ENCODE measurements around the gene SPDYE5.
"Not testable (repeated sequence)": the region's sequence is repeated elsewhere in the genome, so short reads cannot be mapped to it uniquely, and the experiment has no call there.

Gene SPDYE5, protein sequence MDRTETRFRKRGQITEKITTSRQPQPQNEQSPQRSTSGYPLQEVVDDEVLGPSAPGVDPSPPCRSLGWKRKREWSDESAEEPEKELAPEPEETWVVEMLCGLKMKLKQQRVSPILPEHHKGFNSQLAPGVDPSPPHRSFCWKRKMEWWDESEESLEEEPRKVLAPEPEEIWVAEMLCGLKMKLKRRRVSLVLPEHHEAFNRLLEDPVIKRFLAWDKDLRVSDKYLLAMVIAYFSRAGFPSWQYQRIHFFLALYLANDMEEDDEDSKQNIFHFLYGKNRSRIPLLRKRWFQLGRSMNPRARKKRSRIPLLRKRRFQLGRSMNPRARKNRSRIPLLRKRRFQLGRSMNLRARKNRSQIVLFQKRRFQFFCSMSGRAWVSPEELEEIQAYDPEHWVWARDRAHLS

DNA sequence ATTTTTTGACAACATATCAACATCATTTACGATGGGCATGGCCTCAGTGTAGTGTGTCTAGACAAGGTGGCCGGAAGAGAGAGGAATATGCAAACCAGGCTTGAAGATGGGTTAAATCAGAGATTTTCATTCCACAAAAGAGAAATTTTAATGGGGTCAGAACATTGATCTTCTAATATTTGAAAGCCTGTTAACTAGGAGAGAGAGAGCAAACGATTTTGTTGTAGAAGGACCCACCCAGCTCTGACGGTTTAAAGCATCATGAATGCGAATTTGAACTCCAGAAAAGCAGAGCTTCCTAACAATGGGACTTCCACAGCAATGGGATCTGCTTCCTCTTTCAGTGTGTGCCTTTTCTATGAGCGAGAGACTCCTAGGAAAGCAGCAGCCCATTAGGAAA, at the start of gene SPDYE5:
TSS of gene SPDYE5 (plus strand) at position 301 of the 400 bp plus-strand sequence. CDS start 1,728 bp downstream, outside the sequence.
- DNase-seq (ENCODE audit: extremely low read depth, low read depth) = not testable (repeated sequence)

GRCh38 chr7:75442465-75443111, 49.5 kb upstream of the SPDYE5 start:
- not testable (repeated sequence) for DNase-seq (ENCODE audit: extremely low read depth, low read depth)

DNA sequence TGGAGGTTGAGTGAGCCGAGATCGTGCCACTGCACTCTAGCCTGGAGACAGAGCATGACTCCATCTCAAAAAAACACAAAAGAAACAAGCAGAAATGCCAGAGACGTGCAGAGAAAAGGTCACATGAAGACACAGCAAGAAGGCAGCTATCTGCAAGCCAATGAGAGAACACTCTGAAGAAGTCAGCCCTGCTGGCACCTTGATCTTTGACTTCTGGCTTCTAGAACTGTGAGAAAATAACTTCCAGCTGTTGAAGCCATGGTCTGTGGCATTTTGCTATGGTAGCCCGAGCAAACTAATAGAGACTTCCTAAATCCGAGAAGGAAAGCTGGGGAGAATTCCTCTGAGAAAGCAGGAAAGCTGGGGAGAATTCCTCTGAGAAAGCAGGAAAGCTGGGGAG, 42.2 kb upstream of the SPDYE5 start:
- not testable (repeated sequence) for DNase-seq (ENCODE audit: extremely low read depth, low read depth)

GRCh38 chr7:75452494-75452955, 39.6 kb upstream of the SPDYE5 start:
- not testable (repeated sequence) for DNase-seq (ENCODE audit: extremely low read depth, low read depth)
- TF ChIP-seq CTCF (IDR thresholded peaks at IDR 0.05; ENCODE audit: low read depth, low read length) = peak; percentile 18

DNA sequence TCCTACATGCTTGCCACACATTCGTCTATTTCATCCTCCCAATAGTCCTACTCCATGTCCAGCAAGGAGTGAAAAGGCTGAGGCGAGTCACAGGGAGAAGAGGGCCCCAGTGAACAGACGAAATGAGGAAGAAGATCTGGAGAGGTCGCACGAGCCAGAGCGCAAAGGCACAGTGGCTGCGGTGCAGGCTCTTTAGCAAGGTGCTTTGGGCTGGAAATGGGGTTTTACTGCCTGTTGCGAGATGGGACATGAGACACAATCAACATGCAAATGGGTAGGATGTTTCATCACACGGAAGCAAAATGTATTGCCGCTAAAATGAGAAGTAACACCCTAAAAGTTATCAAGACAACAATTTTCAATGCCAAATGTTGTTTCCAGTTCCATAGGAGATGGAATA, 35.7 kb upstream of the SPDYE5 start:
- DNase-seq (ENCODE audit: extremely low read depth, low read depth) = not testable (repeated sequence)

DNA sequence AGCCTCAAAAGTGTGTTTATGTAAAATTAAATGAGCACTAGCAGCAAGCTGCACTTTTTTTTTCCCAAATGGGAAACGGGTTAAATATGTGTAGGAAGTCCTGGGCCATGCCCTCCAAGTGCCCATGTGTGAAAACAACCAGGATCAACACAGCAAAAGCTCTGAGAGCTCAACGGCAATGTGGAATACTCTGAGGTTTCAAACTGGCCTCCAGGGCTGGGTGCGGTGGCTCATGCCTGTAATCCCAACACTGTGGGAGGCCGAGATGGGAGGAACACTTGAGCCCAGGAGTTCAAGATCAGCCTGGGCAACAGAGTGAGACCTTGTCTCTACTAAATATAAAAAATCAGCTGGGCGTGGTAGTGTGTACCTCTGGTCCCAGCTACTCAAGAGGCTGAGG, 34.1 kb upstream of the SPDYE5 start:
- not testable (repeated sequence) for DNase-seq (ENCODE audit: extremely low read depth, low read depth)

GRCh38 chr7:75460541-75460940, 31.6 kb upstream of the SPDYE5 start:
- DNase-seq (ENCODE audit: extremely low read depth, low read depth) = not testable (repeated sequence)

- DNase-seq (ENCODE audit: extremely low read depth, low read depth) = not testable (repeated sequence)
These were observed 22.0 kb upstream of the SPDYE5 start for GRCh38 chr7:75470166-75470565.

- not testable (repeated sequence) for DNase-seq (ENCODE audit: extremely low read depth, low read depth)
These were observed 14.7 kb upstream of the SPDYE5 start for GRCh38 chr7:75477457-75477856.

GRCh38 chr7:75480313-75480712, 11.8 kb upstream of the SPDYE5 start:
- DNase-seq (ENCODE audit: extremely low read depth, low read depth) = not testable (repeated sequence)

DNA sequence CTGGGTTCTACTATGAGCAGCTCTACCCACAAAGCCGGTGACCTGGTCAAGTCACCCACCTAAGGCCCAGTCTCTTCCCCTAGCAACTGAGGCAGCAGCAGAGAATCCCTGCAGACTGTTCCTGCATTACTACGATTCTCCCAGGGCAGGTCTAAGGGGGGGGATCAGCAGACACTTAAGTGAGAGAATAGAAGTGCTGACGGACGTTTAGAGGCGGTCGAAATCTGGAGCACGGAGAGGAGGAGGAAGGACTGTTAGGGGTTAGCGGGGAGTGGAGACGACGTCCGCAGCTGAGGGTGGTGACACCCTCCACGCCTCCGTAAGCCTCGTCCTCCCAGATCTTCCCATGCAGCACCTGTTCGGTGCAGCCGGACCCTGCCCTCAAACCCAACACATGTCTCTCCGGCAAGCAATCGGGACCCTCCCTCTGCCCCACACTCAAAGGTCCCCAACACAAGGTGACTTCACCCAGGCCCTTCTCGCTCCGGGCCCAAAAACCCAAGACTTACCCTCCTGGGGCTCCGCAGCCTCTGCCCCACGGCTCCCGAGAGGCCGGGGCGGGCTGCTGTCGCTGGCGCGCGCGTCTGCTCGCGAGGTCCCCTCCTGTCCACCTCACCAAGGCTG, 6.7 kb upstream of the SPDYE5 start:
- DNase-seq (ENCODE audit: extremely low read depth, low read depth) = not testable (repeated sequence)

GRCh38 chr7:75485979-75486643, 6.0 kb upstream of the SPDYE5 start, which contains the start of gene POM121C:
POM121C (minus strand) TSS chr7:75486299; CDS start chr7:75441496, 44,803 bp downstream.
- peak; percentile 71 for DNase-seq (ENCODE audit: extremely low read depth, low read depth)

GRCh38 chr7:75509033-75509432, 16.9 kb downstream of the SPDYE5 start:
- DNase-seq (ENCODE audit: extremely low read depth, low read depth) = not testable (repeated sequence)

DNA sequence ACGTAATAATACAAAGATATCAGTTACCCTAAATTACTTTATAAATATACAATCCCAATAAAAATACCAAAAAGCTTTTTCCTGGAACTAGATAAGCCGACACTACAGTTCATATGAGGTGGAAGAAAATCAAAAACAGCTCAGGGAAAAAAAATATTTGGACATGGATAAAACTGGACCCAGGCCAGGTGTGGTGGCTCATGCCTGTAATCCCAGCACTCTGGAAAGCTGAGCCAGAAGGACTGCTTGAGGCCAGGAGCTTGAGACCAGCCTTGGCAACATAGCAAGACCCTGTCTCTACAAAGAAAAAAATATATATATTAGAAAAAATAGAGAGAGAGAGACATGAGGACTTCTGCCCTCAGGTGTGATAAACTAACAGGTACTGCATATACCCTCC, 26.7 kb downstream of the SPDYE5 start:
- DNase-seq (ENCODE audit: extremely low read depth, low read depth) = not testable (repeated sequence)

DNA sequence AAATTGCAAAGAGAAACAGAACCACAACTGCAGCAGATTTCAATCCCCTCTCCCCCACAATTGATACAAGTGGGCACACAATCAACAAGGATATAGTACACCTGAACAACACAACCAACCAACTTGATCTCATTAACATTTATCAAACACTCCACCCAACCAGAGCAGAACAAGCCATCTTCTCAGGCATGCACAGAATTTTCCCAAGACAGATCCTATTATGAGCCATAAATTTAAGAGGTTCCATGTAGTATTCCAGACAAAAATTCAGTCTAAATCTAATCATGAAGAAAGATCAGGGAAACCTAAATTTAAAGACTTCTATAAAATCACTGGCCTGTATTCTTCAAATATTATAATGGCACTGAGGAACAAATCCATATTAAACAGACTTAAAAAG, 29.6 kb downstream of the SPDYE5 start:
- not testable (repeated sequence) for DNase-seq (ENCODE audit: extremely low read depth, low read depth)

- DNase-seq (ENCODE audit: extremely low read depth, low read depth) = not testable (repeated sequence)
These were observed 35.2 kb downstream of the SPDYE5 start for GRCh38 chr7:75527224-75527722.

All from AG09319 (cell line).